Calu3 (cell line): ENCODE measurements around the gene SSTR1. TPM values are rescaled to one million over a fixed set of nuclear protein-coding genes. Genes with fewer than 3 reads are reported as not detected.

Experiments
- BruUV-seq: library from RNA; stranded (reverse); fragments of 400-500 nt; replicated peaks from 2 replicates; lab custom pipeline; 2021; lab: Mats Ljungman, UMichigan
- CTCF ChIA-PET: fragments of 300-600 bp; sonication (Branson Sonifier 250); formaldehyde crosslinking; loops from one replicate; lab custom pipeline; 2022; ENCODE audit warnings: antibody characterized with exemption; lab: Charles Lee
- DNase-seq: peaks from one replicate; pipeline ENCODE4 v3.0.0; 2022
- H3K27ac Mint-ChIP-seq: one replicate; pipeline ENCODE4 v1.8.0; 2022; ENCODE audit warnings: mixed read lengths; ENCODE audit not compliant: unreplicated experiment
- H3K27me3 Mint-ChIP-seq: one replicate; pipeline ENCODE4 v1.8.0; 2022; ENCODE audit warnings: mixed read lengths; ENCODE audit not compliant: unreplicated experiment
- H3K36me3 Mint-ChIP-seq: one replicate; pipeline ENCODE4 v1.8.0; 2022; ENCODE audit warnings: mild to moderate bottlenecking, moderate library complexity, mixed read lengths; ENCODE audit not compliant: insufficient read depth, unreplicated experiment
- H3K4me1 Mint-ChIP-seq: one replicate; pipeline ENCODE4 v1.8.0; 2022; ENCODE audit warnings: mild to moderate bottlenecking, low read depth, mixed read lengths; ENCODE audit not compliant: unreplicated experiment
- H3K4me3 Mint-ChIP-seq: one replicate; pipeline ENCODE4 v1.8.0; 2022; ENCODE audit warnings: mild to moderate bottlenecking, low read depth, moderate library complexity, mixed read lengths; ENCODE audit not compliant: unreplicated experiment
- H3K9me3 Mint-ChIP-seq: one replicate; pipeline ENCODE4 v1.8.0; 2022; ENCODE audit warnings: low read depth, mixed read lengths; ENCODE audit not compliant: unreplicated experiment
- intact Hi-C: fragments of 100-400 bp; cut with micrococcal nuclease; formaldehyde crosslinking; loops from one replicate; pipeline ENCODE4 v1.10.0; 2022; ENCODE audit not compliant: unreplicated experiment
- total RNA-seq: library from RNA; stranded (reverse); gene quantifications from 2 replicates; pipeline ENCODE4 v1.2.3, GENCODE V29; 2022
- TF ChIP-seq, protein P1 (sequence below): fragments of 200-600 bp; IDR thresholded peaks from one replicate; pipeline ENCODE4 v1.8.0; 2022; ENCODE audit warnings: antibody characterized with exemption; ENCODE audit not compliant: unreplicated experiment

SSTR1 gene
- total RNA-seq, 1 experiment from 2014 or later, result 0.24 TPM

DNA sequence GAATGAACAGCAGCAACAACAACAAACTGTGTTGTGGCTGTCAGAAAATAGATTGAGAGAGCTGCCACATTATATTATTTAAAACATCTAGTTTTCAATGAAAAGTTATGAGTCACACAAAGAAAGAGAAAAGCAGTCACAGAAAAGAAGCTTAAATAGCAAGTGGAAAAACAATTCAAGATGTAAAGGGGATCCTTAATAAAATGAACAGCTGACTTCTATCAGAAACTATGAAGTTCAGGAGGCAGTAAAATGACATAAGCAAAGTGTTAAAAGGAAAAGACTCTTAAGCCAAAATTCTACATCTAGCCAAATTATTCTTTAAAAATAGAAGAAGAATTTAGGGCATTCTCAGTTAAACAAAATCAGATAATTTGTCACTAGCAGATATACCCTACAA is 42.6 kb downstream of the SSTR1 start:
- no peaks in the 10 kb centered on the region for H3K9me3 Mint-ChIP-seq
- no peak overlapping the region for H3K27ac Mint-ChIP-seq
- CTCF ChIA-PET, result no interaction called here
- no peaks in the 10 kb centered on the region for H3K4me1 Mint-ChIP-seq
- DNase-seq, result no peak
- intact Hi-C loops, result no loop called here
- no peaks in the 10 kb centered on the region for H3K36me3 Mint-ChIP-seq
- no peaks in the 10 kb centered on the region for H3K27me3 Mint-ChIP-seq
- BruUV-seq, result no TSS peak
- H3K4me3 Mint-ChIP-seq, result no peak overlapping the region
- TF ChIP-seq, protein P1, sequence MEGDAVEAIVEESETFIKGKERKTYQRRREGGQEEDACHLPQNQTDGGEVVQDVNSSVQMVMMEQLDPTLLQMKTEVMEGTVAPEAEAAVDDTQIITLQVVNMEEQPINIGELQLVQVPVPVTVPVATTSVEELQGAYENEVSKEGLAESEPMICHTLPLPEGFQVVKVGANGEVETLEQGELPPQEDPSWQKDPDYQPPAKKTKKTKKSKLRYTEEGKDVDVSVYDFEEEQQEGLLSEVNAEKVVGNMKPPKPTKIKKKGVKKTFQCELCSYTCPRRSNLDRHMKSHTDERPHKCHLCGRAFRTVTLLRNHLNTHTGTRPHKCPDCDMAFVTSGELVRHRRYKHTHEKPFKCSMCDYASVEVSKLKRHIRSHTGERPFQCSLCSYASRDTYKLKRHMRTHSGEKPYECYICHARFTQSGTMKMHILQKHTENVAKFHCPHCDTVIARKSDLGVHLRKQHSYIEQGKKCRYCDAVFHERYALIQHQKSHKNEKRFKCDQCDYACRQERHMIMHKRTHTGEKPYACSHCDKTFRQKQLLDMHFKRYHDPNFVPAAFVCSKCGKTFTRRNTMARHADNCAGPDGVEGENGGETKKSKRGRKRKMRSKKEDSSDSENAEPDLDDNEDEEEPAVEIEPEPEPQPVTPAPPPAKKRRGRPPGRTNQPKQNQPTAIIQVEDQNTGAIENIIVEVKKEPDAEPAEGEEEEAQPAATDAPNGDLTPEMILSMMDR, result no peak

DNA sequence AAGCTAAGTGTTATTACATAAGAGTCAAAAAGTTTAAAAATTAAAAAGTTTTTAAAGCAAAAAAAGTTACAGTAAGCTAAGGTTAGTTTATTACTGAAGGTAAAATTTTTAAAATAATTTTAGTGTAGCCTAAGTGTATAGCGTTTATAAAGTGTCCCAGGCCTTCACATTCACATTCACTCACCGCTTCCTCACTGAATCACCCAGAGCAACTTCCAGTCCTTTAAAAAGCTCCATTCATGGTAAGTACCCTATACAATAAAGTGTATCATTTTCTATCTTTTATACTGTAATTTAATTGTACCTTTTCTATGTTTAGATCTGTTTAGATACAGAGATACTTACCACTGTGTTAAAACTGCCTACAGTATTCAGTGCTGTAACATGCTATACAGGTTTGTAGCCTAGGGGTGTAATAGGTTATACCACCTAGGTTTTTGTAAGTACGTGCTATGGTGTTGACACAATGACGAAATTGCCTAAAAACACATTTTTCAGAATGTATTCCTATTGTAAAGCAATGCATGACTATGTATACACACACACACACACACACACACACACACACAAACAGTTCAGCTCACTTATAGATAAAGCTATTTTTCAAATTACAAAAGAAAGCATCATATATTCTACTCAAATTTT is 44.5 kb downstream of the SSTR1 start:
- H3K9me3 Mint-ChIP-seq, result no peaks in the 10 kb centered on the region
- intact Hi-C loops, result no loop called here
- no peak overlapping the region for H3K4me3 Mint-ChIP-seq
- BruUV-seq, result no TSS peak
- H3K27me3 Mint-ChIP-seq, result no peaks in the 10 kb centered on the region
- H3K4me1 Mint-ChIP-seq, result no peaks in the 10 kb centered on the region
- CTCF ChIA-PET, result no interaction called here
- no peak for DNase-seq
- H3K36me3 Mint-ChIP-seq, result no peaks in the 10 kb centered on the region
- H3K27ac Mint-ChIP-seq, result no peak overlapping the region
- TF ChIP-seq, protein P1, result no peak

DNA sequence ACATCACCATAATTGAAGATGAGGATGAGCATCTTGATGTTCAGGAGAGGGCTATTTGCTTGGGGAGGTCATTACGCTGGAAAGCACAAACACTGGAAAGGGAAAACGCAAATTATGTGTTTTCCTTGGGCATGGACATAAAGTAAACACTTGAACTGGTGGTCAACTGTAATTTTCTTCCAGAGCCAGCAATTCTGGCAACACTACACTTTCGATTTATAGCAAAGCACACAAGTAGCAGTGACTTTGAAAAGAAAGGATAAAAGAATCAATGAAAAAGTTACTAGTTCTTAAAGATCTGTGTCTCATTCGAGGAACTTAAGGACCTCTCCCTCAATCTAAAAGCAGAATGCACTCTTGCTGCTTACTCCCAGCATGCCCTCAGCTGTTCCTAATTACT is 46.0 kb downstream of the SSTR1 start:
- TF ChIP-seq, protein P1, result no peak
- Mint-ChIP-seq H3K36me3 (no peaks in the 10 kb centered on the region), H3K9me3 (no peaks in the 10 kb centered on the region), H3K4me1 (no peaks in the 10 kb centered on the region), H3K27ac (no peak overlapping the region), H3K4me3 (no peak overlapping the region), H3K27me3 (no peaks in the 10 kb centered on the region)
- CTCF ChIA-PET, result no interaction called here
- no TSS peak for BruUV-seq
- no peak for DNase-seq
- intact Hi-C loops, result no loop called here

DNA sequence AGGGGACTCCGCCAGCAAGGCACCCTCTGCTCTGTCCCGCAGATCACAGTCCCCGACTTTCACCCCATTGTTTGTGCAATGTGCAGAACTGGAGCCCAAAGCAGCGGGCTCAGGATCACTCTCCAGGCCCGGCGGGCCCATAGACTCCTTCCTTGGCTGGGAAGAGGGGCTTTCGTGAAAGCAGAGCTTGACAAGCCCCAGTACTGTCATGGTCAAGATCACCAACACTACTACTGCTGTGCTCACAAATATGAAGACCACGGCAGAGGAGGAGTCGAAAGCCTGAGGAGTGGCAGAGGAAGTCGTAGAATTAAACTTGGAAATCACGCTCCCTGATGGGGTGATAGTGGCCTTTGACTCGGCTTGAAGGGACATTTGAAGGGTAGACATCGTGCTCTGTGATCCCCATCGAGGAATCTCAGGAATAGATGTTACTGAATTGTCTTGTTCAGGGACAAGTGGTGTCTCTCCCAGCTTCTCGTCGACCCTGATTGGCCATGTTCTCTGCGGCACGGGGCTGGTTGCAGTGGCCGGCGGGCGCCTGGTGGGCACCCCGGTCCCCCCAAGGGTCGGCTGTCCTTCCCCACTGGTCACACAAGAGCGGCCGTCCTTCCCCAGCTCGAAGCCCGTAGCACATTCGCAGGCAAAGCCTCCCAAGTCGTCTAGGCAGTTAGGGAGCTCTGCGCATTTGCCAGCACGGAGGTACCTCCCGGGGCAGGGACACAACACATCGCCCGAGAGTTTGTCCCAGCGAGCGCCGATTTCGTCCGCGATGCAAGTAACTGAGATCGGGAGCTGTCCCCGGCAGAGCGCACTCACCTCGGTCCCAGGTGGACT is 47.1 kb downstream of the SSTR1 start:
- BruUV-seq, result no TSS peak
- CTCF ChIA-PET, result no interaction called here
- intact Hi-C loops, result no loop called here
- Mint-ChIP-seq H3K4me3 (no peak overlapping the region), H3K27ac (no peak overlapping the region), H3K9me3 (no peaks in the 10 kb centered on the region), H3K36me3 (no peaks in the 10 kb centered on the region), H3K27me3 (no peaks in the 10 kb centered on the region), H3K4me1 (no peaks in the 10 kb centered on the region)
- no peak for DNase-seq
- TF ChIP-seq, protein P1, result no peak
